ENCODE data around the gene ST7.
A peak's percentile ranks its signal among the peaks of the same experiment; 100 is the strongest.

The ST7 gene

DNA sequence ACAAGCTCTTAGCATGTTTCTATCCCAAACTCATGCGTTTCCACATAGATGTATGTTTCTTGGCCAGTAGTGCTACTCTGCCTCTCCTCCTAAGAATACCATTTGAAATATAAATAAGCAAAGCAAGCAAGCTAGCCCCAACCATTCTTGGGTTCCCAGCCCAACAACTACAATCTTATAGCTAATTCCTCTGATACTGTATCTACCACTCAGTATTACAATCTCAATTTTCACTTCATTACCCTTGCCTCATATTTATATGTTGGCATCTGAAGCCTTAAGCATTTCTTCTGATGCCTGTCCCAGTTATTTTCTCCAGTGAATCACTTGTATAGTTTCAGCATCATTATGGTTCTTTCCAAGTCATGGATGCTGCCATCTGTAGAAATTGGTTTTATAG is 181.1 kb downstream of the ST7 start:
- no peak for DNase-seq

DNA sequence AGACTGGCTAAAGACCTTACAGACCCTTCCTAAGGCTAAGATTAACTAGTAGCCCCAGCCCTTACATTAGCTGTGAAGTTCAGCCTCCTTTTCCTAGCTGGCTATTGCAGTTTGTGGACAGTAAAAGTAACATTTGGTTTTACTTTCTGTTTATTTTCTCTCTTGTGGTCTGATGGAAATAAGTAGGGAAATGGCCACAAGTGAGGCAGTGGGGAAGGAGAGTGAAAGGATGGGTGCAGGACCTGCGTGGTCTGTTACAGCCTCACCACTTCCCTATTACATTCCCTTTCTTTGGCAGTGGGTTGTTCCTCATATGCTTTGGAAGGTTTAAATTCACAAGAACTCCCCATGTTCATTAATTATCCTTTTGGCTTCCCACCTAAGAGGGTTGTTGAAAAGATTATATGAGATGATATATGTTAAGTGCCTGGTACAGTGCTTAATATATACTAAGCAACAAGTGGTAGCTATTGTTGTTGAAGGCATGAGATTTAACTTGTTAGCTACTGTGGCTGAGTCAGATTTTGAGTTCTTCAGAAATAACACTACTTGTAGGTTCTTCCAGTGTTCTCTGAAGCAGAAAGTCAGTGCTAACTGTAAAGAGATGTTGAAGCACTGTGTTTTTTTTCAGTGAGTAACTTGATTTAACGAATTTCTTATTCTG is 181.7 kb downstream of the ST7 start:
- DNase-seq, result peak; percentile 24

DNA sequence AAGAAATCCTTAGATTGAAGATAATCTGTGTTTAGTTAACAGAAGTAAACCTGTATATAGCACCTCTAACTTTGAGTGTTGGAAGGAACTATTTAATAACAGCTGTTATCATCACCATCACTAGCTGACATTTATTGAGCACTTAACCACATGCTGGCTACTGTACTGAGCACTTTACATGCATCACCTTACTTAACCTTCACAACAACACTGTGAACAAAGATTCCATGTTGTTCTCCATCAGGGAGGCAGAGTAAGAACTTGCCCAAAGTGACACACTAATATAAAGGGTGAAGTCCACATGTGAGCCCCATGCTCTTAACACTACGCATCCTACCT is 182.2 kb downstream of the ST7 start:
- DNase-seq, result no peak

DNA sequence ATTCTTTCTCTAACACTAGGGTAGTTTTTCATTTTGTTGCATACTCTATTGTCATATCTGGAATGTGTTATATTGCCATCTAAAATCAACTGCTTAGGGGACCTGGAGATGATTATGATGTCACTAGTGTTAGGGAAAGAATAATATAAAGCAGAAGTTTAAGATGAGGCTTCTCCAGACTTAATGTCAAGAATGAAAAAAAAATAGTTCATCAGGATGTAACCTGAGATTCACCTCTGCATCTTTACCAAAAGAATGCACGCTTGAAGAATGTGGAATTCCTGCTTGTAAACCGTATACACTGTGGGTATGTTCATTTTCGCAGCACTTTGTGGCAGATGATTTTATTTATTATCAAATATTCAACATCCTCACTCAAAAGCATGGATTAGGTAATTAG is 184.6 kb downstream of the ST7 start:
- no peak for DNase-seq

DNA sequence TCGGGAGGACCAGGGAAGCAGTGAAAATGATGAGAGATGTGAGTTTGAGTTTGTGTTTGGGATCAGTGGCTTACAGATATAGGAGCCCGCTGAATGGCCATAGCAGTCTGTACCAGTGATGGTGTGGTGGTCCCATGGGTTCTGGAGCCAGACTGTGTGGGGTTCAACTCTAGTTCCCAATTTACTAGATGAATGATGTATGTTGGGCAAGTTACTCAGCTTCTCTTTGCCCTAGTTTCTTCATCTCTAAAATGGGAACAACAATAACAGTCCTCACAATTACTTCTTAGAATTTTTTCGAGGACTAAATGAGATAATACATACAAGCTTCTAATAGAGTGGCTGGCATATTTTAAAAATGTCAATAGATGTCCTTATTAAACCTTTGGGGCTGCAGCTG is 185.2 kb downstream of the ST7 start:
- DNase-seq, result no peak

DNA sequence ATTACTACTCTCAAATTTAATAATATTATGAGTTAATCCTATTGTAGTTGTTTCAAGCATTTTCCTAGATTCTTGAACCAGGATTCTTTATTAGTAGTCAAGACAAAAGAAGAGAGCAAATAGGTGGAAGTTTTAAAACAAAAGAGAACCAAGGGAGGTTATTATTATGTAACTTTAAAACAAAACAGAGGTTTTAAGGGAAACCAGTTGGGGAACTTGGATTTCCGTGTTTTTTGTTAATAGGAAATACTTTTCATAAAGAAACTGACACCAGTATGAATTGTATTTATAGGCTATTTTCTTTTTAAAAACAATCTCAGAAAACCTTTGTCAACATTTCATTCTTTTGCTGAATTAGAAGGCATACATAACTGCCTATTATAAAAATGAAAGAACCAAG is 185.7 kb downstream of the ST7 start:
- DNase-seq, result no peak

DNA sequence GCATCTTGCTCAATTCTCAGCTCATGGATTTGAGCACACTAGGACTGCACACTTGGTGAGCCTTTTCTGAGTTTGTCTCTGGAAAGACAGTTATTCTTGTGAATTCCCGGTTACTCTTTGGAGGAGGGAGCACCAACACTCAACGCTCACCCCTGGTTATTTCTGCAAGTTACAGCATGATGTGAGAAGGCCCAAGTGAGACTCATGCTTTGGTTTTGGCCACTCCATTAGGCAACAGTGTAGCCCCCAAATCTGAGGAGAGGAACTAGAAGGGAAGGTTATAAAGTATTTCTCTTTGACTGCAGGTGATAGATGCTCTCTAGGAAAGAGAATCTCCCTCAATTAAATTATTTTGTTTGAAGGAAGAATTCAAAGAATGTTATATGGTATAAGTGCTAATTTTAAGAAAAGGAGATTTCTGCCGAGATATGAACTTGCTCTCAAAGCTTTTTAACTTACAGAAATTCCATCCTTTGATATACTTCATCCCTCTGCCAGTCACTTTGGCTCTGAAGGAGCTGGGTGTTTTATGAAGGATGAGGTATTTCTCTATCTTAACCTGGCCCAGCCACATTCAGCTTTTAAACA is 186.2 kb downstream of the ST7 start:
- no peak for DNase-seq

DNA sequence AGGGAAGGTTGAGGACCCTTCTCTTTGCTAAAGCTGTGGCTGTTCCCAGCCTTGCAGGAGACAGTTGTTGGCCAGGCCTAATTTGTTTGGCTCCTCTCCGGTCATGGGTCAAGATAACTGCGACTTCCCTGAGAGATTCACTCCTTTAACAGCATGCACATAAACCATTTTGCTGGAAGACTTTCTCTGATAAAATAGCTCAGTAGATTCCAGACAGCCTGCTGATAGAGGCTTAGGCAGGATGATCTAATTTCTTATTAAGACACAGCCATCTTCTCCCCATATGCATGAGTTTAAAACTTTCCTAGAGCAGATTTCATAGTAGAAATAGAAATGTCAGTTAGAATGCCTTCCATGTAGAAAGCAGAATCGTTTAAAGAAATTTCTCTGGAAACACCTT is 187.6 kb downstream of the ST7 start:
- no peak for DNase-seq

DNA sequence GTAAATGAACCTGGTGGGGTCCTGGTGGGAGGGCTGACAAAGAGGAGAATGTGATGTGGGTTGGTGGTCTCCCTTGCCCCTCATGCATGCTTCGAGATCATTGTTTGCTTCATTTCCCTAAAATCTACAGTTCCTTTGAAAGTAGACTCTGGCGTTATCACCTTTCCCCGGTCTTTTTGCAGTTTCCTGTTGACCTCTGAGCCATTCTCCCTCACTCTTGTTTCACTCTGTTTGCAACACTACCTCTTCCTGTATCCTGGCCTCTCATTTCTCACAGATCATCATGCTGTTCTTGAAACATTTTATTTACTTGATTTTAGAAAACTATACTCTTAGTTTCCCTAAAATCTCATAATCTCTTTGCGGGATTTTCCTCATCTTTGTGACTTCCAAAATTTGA is 189.8 kb downstream of the ST7 start:
- no peak for DNase-seq

DNA sequence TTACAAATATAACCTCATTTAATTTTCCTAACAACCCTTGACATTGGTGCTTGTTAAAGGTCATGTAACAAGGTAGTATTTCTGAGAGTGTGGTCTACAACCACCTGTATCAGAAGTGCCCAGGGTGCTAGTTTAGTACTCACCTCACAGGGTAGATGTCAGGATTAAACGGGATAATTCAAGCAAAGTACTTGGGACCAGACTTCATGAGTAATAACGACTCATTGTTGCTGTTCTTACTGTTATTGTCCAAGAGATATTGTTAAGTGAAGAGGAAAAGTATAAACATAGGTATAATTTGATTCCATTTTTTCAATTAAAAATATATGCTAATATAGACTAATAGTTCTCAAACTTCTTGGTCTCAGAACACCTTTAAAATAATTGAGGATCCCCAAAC is 190.3 kb downstream of the ST7 start:
- no peak for DNase-seq

DNA sequence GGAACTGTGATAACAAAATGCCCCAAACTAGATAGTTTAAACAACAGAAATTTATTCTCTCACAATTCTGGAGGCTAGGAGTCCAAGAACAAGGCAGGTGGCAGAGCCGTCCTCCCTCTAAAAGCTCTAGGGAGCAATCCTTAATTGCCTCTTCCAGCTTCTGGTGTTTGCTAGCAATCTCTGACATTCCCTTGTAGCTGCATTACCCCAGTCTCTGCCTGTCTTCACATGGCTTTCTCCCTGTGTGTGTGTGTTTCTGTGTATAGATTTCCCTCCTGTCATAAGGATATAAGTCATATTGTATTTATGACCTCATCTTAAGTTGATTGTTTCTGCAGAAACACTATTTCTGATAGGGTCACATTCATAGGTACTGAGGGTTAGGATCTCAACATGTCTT is 192.0 kb downstream of the ST7 start:
- no peak for DNase-seq

DNA sequence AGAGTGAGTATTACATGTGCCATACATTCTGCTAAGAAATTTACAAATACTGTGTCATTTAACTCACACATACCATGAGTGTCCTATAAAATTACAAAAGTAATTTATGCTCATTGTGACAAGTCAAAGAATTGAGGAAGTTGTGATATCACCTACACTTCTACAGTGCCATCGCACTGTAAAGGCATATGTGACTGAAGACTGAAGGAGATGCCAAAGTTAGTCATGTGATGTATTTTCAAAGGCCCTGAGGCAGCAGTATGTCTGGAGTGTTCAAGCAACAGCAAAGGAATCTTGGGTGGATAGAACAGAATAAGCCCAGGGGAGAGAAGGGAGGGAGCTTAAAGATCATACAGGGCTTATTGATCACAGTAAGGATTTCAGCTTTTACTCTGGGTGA is 192.8 kb downstream of the ST7 start:
- peak; percentile 63 for DNase-seq

DNA sequence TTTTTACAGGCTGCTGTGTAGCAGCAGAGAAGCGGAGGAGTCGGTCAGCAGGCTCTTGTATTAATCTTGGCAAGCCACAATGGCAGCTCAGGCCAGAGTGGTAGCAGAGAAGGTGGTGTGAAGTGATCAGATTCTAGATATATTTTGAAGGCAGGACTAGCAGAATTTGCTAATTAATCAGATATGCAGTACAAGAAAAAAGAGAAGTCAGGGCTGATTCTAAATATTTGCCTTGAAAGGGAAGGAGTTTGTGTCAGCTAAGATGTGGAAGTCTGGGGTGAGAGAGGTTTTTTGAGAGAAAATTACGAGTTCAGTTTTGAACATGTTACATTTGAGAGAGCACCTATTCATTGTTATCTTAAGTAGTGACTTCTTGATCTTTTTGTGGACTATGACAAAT is 193.2 kb downstream of the ST7 start:
- peak; percentile 37 for DNase-seq

DNA sequence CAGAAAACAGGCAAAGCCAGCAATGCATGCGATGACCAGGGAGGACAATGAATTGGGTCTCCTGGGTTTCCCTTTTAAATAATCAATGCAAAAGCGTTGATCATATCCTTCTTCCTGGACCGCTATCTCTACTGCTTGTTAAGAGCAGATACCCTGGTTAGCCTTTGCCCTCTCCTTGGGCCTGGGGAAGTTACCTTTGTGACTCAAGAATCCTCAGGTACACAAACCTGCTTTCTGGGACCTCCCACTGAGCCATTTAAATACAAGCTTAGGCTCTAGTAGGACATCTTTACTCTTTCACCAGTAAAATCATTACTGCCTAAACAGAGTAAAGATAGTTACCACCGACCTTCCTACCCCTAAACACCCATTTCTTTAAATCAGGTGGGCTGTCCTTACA is 195.7 kb downstream of the ST7 start:
- DNase-seq, result no peak

DNA sequence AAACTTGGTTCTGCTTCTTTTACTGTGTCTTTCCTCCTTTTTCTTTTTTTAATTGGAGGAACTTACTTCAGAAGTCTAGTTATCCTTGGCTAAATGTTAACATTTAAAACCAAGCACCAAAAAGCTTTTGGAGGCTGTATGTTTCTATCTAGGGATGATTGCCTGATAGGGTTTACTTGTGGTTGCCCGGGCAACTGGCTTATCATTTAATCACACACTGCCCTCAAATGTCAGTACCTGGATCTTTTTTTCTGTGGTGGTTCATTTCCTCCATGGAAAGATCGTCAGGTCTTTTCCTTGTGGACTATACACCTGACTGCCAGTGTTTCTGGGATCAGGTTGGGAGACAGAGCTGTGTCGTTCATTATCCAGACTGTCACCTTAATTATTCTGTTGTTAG is 196.4 kb downstream of the ST7 start:
- DNase-seq, result no peak

DNA sequence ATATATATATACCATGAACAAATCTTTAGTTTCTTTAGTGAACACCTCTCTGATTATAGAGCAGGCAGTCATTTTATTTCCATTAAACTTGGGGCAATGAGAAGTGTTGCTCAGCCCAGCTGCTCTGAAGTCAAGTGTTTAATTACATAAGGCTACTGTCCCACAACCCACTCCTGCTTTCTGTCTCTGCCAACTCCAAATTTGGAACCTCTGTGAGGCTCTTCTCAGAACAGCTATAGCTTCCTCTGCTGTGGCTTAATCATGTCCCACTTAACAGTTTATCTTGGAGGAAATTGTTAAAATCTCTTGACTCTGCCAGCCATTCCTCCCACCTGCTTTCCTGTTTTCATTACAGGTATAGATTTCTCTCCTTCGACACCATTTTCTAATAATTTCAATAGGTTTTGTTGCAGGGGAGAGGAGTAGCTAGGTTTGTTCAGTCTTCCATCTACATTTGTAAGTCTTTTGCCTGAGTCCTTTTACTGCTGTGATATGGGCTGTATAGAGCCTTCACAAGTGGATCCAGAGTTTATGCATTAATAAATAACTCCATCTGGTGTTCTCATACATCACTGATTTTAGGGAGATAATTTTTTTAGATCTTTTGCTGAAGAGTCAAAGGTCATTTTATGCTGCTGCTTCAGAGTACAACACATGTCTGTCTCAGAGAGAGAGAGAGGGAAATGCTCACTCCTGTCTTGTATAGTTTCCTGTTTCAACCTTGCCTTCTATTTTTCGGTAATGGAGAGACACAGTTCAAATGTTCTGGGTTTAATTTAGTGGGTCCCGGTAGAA is 199.1 kb downstream of the ST7 start:
- DNase-seq, result no peak

DNA sequence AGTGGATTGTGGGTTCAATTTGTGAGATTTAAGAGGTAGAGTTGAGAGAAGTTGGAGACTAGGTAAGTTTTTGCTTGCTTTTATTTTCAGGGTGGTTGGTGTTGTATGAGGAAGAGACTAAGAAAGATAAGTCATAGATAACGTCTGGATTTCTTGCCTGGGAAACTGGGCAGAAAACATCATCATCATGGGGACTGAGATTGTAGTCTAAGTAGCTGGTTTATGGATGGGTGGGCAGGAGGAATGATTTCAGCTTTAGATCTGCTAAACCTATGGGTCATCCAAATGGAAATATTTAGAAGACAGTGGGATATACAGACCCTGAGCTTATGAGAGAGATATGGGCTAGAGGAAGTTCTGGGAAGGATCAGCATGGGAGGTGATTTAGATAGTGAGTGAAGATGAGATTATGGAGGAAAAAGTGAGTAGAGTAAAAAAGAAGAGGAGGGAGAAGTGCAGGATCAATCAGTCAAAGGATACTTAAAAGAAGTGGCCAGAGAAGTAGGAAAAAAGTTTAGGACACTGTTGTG is 199.8 kb downstream of the ST7 start:
- no peak for DNase-seq

DNA sequence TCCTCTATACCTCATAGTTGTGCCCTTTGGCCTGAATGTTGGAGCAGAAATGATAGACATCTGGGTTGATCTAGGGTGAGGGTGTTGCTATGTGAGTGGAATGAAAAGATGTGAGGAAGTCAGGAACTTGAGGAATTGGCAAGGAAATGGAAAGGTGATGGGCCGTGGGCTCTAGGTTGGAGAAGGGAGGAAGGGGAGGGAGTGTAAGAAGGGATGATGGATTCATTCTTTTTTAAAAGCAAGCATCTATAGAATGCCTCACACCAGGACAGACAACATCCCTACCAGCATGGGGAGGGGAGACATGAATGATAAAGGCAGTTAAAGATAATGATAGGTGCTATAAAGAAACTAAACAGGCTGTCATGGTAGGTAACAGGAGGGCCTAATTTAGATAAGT is 201.4 kb downstream of the ST7 start:
- no peak for DNase-seq

DNA sequence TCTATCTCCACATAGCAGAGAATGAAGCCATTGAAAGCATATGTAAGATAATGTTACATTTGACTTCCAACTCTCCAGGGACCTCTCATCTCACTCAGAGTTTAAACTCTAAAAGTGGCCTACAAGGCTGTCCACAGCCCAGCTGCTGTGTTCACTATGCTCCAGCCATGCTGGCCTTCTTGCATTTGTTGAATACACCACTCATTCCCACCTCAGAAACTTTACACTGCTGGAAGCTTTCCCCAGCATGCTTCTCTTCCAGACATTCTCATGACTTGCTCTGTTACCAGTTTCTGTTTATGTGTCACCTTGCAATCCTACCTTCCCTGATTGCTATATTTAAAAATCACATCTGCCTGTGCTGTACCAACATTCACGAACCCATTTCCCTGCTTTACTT is 202.4 kb downstream of the ST7 start:
- DNase-seq, result no peak

DNA sequence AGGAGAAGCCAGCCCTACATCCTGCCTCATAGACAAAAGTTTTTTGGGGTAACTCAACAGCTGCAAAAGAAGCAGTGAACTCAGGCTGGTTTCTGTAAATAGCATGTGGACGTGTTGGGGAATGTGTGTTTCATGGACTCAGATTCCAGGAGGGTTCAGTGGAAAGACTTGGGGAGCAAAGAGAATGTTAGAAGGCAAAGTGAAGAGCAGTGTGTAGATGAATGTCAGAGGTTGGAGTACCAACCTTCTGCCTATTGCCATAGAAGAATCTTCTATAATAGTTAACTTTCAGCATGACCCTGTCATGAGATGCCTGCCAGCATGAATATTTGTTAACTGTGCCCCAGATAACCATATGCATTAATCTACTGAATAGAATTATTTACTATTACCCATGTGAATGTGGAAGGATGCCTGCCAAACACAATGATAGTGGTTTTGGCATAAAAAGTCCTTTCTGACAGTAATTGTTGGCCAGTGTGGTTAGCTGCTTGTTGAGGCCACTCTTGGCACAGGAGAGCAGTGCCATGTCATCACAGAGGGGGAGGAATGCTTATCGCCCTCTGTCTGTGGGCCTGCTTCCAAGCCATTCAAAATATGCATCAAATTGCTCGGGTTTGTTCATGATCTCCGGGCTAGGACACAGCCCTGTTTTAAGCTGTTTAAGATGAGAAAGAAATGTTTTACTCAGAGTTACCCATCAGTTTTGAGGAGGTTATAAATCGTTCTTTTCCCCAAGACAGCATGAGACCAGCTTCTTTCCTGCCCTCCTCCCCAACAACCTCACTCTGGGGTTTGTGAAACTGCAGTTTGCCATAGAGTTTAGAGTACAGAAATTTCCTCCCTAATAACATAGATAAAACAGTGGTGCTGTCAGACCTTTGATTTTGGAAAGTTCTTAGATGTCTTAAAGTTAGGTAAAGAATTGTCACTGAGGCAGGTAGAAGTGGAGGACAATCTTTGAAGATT is 204.2 kb downstream of the ST7 start:
- DNase-seq, result peak; percentile 68

DNA sequence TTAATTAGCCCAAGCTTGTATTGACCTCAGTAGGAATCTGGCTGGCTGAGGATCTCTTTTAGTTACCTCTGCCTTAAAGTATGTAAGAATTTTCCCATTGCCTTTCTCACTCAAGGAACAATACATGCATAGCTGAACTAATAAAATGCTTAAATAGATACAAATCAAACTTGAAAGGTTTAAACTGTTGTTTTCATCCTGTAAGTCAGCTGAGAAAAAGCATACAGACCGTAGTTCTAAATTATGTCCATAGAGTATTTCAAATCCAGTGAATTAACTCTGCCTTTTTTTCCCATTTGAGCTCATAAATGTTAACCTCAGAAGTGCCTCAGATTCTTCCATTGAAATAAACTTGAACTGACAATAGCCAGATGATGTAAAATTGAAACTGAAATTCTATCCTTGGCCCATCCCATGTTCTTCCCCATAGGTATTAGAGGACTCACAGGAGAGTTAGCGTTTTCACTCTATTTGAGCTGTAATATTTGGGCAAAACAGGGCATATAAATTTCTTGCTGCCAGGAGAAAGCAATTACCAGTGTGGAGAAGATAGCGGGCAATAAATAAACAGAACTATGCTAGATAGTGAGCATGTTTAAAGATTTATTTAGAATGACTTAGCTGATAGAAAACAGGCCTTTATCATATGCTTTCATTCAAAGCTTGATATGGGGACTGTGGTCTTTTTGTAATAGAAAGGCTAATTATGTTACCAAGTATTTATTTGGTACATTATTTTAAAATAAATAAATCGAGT is 205.8 kb downstream of the ST7 start:
- DNase-seq, result no peak

DNA sequence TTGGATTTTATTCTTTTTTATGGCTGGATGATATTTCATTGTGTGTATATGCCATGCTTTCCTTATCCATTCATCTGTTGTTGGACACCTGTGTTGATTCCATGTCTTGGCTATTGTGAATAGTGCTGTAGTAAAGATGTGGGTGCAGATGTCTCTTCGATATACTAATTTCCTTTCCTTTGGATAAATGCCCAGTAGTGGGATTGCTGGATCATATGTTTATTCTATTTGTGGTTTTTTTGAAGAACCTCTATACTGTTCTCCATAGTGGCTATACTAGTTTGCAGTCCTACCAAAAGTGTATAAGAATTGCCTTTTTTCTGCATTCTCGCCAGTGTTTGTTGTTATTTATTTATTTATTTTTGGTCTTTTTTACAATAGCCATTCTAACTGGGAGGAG is 209.8 kb downstream of the ST7 start:
- DNase-seq, result no peak

Measured in OCI-M1 (cell line).